ENCODE data around the gene PPP1R8.
"Not testable (repeated sequence)": the region's sequence is repeated elsewhere in the genome, so short reads cannot be mapped to it uniquely, and the experiment has no call there.

The PPP1R8 gene

GRCh38 chr1:27816921-27817630 lies 13.5 kb upstream of the PPP1R8 start:
- no peak overlapping the region for H3K4me3 ChIP-seq (ENCODE audit: low read depth, low read length)
- DNase-seq (ENCODE audit: low read depth): no peak
- TF ChIP-seq, protein P1, sequence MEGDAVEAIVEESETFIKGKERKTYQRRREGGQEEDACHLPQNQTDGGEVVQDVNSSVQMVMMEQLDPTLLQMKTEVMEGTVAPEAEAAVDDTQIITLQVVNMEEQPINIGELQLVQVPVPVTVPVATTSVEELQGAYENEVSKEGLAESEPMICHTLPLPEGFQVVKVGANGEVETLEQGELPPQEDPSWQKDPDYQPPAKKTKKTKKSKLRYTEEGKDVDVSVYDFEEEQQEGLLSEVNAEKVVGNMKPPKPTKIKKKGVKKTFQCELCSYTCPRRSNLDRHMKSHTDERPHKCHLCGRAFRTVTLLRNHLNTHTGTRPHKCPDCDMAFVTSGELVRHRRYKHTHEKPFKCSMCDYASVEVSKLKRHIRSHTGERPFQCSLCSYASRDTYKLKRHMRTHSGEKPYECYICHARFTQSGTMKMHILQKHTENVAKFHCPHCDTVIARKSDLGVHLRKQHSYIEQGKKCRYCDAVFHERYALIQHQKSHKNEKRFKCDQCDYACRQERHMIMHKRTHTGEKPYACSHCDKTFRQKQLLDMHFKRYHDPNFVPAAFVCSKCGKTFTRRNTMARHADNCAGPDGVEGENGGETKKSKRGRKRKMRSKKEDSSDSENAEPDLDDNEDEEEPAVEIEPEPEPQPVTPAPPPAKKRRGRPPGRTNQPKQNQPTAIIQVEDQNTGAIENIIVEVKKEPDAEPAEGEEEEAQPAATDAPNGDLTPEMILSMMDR (IDR thresholded peaks at IDR 0.05; ENCODE audit: insufficient read depth, low read depth, low read length, missing control alignments): no peak

DNA sequence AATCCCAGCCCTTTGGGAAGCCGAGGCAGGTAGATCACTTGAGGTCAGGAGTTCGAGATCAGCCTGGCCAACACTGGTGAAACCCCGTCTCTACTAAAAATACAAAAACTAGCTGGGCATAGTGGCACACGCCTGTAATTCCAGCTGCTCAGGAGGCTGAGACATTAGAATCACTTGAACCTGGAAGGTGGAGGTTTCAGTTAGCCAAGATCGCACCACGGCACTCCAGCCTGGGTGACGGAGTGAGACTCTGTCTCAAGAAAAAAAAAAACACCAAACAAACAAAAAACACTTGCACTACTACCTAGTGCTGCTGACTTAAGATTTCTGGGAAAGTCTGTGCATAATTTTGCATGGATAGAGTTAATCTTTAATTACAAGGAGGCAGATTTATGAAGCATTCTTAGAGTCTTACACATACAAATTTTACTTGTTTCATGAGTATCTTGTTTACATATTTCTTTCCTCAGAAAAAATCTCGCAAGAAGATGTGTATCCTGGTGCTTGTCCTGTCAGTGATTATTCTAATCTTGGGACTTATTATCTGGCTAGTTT lies 8.7 kb upstream of the PPP1R8 start:
- TF ChIP-seq, protein P1 (IDR thresholded peaks at IDR 0.05; ENCODE audit: insufficient read depth, low read depth, low read length, missing control alignments): no peak
- H3K4me3 ChIP-seq (ENCODE audit: low read depth, low read length): no peak overlapping the region
- no peak for DNase-seq (ENCODE audit: low read depth)

GRCh38 chr1:27823784-27824183 lies 6.8 kb upstream of the PPP1R8 start:
- TF ChIP-seq, protein P1 (IDR thresholded peaks at IDR 0.05; ENCODE audit: insufficient read depth, low read depth, low read length, missing control alignments): no peak
- no peak for DNase-seq (ENCODE audit: low read depth)
- H3K4me3 ChIP-seq (ENCODE audit: low read depth, low read length): no peak overlapping the region

- TF ChIP-seq, protein P1 (IDR thresholded peaks at IDR 0.05; ENCODE audit: insufficient read depth, low read depth, low read length, missing control alignments): no peak
Measured at GRCh38 chr1:27824411-27824810, 6.2 kb upstream of the PPP1R8 start.

GRCh38 chr1:27829339-27829960 lies 1.1 kb upstream of the PPP1R8 start:
- peak overlapping the region; percentile 96 for H3K4me3 ChIP-seq (ENCODE audit: low read depth, low read length)
- not testable (repeated sequence) for DNase-seq (ENCODE audit: low read depth)

More at GRCh38 chr1:27824411-27824810, 6.2 kb upstream of the PPP1R8 start:
- H3K4me3 ChIP-seq (ENCODE audit: low read depth, low read length): no peak overlapping the region
- no peak for DNase-seq (ENCODE audit: low read depth)

GRCh38 chr1:27831568-27832410 lies 1.2 kb downstream of the PPP1R8 start:
- peak overlapping the region; percentile 96 for H3K4me3 ChIP-seq (ENCODE audit: low read depth, low read length)
- DNase-seq (ENCODE audit: low read depth): no peak
- TF ChIP-seq, protein P1 (IDR thresholded peaks at IDR 0.05; ENCODE audit: insufficient read depth, low read depth, low read length, missing control alignments): no peak

DNA sequence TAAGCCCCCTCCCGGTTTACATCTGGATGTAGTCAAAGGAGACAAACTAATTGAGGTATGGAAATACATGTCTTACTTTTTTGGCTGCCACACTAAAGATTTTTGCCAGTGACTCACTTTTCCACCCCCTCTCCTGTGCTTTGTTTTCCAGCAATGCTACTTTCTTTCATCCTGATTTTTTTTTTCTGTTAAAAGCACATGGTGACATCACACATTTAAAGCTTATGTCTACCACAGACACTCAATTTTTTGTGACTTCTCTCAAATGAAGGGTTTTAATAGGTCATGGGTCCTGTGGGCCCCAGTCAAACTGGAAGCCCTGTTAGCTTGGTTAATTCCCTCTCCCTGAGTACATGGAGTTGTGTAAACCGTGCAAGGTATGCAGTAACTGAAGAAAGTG lies 2.2 kb downstream of the PPP1R8 start:
- H3K4me3 ChIP-seq (ENCODE audit: low read depth, low read length): no peak overlapping the region
- DNase-seq (ENCODE audit: low read depth): no peak
- TF ChIP-seq, protein P1 (IDR thresholded peaks at IDR 0.05; ENCODE audit: insufficient read depth, low read depth, low read length, missing control alignments): no peak
